C4-2B (cell line): ENCODE results near the gene CPS1.

Experiments used
- ZFX ChIP-seq: fragments of 450-650 bp; IDR thresholded peaks from 2 replicates; pipeline ENCODE4 v1.6.1; 2017
- TF ChIP-seq, protein P1 (sequence below): fragments of 450-650 bp; conservative IDR thresholded peaks from 2 replicates; pipeline ENCODE4 v1.5.1; 2017; ENCODE audit warnings: mild to moderate bottlenecking

- TF ChIP-seq, protein P1, sequence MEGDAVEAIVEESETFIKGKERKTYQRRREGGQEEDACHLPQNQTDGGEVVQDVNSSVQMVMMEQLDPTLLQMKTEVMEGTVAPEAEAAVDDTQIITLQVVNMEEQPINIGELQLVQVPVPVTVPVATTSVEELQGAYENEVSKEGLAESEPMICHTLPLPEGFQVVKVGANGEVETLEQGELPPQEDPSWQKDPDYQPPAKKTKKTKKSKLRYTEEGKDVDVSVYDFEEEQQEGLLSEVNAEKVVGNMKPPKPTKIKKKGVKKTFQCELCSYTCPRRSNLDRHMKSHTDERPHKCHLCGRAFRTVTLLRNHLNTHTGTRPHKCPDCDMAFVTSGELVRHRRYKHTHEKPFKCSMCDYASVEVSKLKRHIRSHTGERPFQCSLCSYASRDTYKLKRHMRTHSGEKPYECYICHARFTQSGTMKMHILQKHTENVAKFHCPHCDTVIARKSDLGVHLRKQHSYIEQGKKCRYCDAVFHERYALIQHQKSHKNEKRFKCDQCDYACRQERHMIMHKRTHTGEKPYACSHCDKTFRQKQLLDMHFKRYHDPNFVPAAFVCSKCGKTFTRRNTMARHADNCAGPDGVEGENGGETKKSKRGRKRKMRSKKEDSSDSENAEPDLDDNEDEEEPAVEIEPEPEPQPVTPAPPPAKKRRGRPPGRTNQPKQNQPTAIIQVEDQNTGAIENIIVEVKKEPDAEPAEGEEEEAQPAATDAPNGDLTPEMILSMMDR: no peak
- no peak for TF ChIP-seq ZFX
Observed at GRCh38 chr2:210522399-210522798, 34.0 kb upstream of the CPS1 start.
